ENCODE data around the gene GLCE. TPM values are rescaled to one million over a fixed set of nuclear protein-coding genes. Genes with fewer than 3 reads are reported as not detected.

GLCE gene
- total RNA-seq, 2 donors from 2014 or later: 16.3 to 17.2 TPM

GRCh38 chr15:69181424-69181823 lies 21.0 kb downstream of the GLCE start:
- Histone ChIP-seq H3K9me3 (ENCODE audit: control insufficient read depth, low read length) (no peaks in the 10 kb centered on the region), H3K36me3 (ENCODE audit: control insufficient read depth, insufficient read depth, low read length) (peaks cover 4% of the 10 kb centered on the region), H3K9ac (ENCODE audit: extremely low read depth, low read length, poor library complexity, severe bottlenecking) (no peak overlapping the region), H3K27ac (ENCODE audit: low read depth, low read length) (no peak overlapping the region), H3K27me3 (ENCODE audit: control insufficient read depth, insufficient read depth, low read length, poor library complexity, severe bottlenecking) (no peaks in the 10 kb centered on the region), H3K4me1 (ENCODE audit: control insufficient read depth, insufficient read depth, low read length) (no peaks in the 10 kb centered on the region), H3K4me3 (ENCODE audit: low read length) (no peak overlapping the region)
- Mint-ChIP-seq H3K4me3 (no peak overlapping the region), H3K4me1 (no peaks in the 10 kb centered on the region), H3K9me3 (no peaks in the 10 kb centered on the region), H3K27ac (no peak overlapping the region), H3K27me3 (ENCODE audit: insufficient read depth) (no peaks in the 10 kb centered on the region), H3K36me3 (ENCODE audit: low read depth) (no peaks in the 10 kb centered on the region)
- no peak for DNase-seq
- TF ChIP-seq, protein P1, sequence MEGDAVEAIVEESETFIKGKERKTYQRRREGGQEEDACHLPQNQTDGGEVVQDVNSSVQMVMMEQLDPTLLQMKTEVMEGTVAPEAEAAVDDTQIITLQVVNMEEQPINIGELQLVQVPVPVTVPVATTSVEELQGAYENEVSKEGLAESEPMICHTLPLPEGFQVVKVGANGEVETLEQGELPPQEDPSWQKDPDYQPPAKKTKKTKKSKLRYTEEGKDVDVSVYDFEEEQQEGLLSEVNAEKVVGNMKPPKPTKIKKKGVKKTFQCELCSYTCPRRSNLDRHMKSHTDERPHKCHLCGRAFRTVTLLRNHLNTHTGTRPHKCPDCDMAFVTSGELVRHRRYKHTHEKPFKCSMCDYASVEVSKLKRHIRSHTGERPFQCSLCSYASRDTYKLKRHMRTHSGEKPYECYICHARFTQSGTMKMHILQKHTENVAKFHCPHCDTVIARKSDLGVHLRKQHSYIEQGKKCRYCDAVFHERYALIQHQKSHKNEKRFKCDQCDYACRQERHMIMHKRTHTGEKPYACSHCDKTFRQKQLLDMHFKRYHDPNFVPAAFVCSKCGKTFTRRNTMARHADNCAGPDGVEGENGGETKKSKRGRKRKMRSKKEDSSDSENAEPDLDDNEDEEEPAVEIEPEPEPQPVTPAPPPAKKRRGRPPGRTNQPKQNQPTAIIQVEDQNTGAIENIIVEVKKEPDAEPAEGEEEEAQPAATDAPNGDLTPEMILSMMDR (conservative IDR thresholded peaks at IDR 0.05): no peak

DNA sequence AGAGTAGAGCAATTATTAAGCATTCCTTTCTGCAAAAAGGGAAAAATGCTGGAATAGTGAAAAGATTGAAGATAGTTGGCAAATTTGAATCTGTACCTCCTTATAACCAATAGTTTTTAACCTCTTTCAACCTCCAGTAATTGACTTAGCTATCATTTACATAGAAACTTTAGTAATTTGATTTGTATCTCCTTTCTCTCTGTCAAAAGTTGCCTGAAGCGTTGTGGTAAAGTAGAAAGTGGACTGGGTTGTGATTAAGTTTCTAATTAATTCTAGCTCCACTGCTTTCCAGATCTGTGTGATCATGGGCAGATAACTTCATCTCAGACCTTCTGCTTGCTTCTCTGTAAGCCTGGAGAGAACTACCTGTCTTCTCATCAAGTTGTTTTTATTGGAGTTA lies 24.8 kb downstream of the GLCE start:
- Mint-ChIP-seq H3K9me3 (peaks cover 10% of the 10 kb centered on the region), H3K27me3 (ENCODE audit: insufficient read depth) (no peaks in the 10 kb centered on the region), H3K27ac (no peak overlapping the region), H3K36me3 (ENCODE audit: low read depth) (peaks cover 14% of the 10 kb centered on the region), H3K4me3 (no peak overlapping the region), H3K4me1 (no peaks in the 10 kb centered on the region)
- H3K4me1 ChIP-seq (ENCODE audit: control insufficient read depth, insufficient read depth, low read length): no peaks in the 10 kb centered on the region
- no peak overlapping the region for H3K9ac ChIP-seq (ENCODE audit: extremely low read depth, low read length, poor library complexity, severe bottlenecking)
- WGBS, 2 experiments (ENCODE audit: insufficient coverage in 1 of 2, insufficient read length in 1 of 2): 83% methylated on average over 1 of the region's 1 CpG; no CpG with 5 or more reads in 1 of the 2 experiments
- TF ChIP-seq, protein P1 (conservative IDR thresholded peaks at IDR 0.05): no peak
- H3K27ac ChIP-seq (ENCODE audit: low read depth, low read length): no peak overlapping the region
- H3K4me3 ChIP-seq (ENCODE audit: low read length): no peak overlapping the region
- peaks cover 17% of the 10 kb centered on the region for H3K36me3 ChIP-seq (ENCODE audit: control insufficient read depth, insufficient read depth, low read length)
- H3K9me3 ChIP-seq (ENCODE audit: control insufficient read depth, low read length): peaks cover 14% of the 10 kb centered on the region
- DNase-seq: no peak
- no peaks in the 10 kb centered on the region for H3K27me3 ChIP-seq (ENCODE audit: control insufficient read depth, insufficient read depth, low read length, poor library complexity, severe bottlenecking)

DNA sequence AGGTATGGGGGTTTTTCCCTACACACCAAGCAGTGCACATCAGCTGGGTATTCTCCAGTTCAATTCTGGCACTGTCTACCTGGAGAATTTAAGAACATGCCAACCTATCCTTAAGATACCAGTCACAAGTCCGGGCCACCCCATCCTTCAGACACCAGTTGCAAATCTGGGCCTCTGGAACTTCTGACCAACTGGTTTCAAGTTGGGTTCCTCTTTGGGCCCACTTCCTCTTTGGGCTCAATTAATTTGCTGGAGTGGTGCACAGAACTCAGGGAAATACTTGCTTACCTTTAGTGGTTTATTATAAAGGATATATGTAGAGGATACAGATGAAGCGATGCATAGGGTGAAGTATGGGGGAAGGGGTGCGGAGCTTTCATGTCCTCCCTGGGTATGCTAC lies 25.3 kb downstream of the GLCE start:
- H3K27me3 ChIP-seq (ENCODE audit: control insufficient read depth, insufficient read depth, low read length, poor library complexity, severe bottlenecking): no peaks in the 10 kb centered on the region
- no peaks in the 10 kb centered on the region for H3K4me1 Mint-ChIP-seq
- TF ChIP-seq, protein P1 (conservative IDR thresholded peaks at IDR 0.05): no peak
- H3K27ac ChIP-seq (ENCODE audit: low read depth, low read length): no peak overlapping the region
- no peaks in the 10 kb centered on the region for H3K27me3 Mint-ChIP-seq (ENCODE audit: insufficient read depth)
- H3K27ac Mint-ChIP-seq: no peak overlapping the region
- WGBS, 2 experiments (ENCODE audit: insufficient coverage in 1 of 2, insufficient read length in 1 of 2): 96 to 98% methylated on average over 3 of the region's 3 CpGs
- no peak overlapping the region for H3K4me3 ChIP-seq (ENCODE audit: low read length)
- peaks cover 13% of the 10 kb centered on the region for H3K9me3 Mint-ChIP-seq
- no peaks in the 10 kb centered on the region for H3K4me1 ChIP-seq (ENCODE audit: control insufficient read depth, insufficient read depth, low read length)
- H3K36me3 Mint-ChIP-seq (ENCODE audit: low read depth): peaks cover 17% of the 10 kb centered on the region
- peaks cover 18% of the 10 kb centered on the region for H3K9me3 ChIP-seq (ENCODE audit: control insufficient read depth, low read length)
- DNase-seq: no peak
- H3K4me3 Mint-ChIP-seq: no peak overlapping the region
- no peak overlapping the region for H3K9ac ChIP-seq (ENCODE audit: extremely low read depth, low read length, poor library complexity, severe bottlenecking)
- H3K36me3 ChIP-seq (ENCODE audit: control insufficient read depth, insufficient read depth, low read length): peaks cover 17% of the 10 kb centered on the region

Measured in endodermal cell (in vitro differentiated cells).